Lower leg skin (tissue), 4 donors: ENCODE measurements around the gene ARNT2. TPM values are rescaled to one million over a fixed set of nuclear protein-coding genes. Genes with fewer than 3 reads are reported as not detected.

Source experiments
- DNase-seq, 2 donors: peaks; one replicate each; pipeline ENCODE4 v3.0.0-alpha.2; 2019; ENCODE audit warnings: low spot score in 2 of 2
- H3K4me3 ChIP-seq: fragments of 200-600 bp; sonication (generic); 2 replicates; pipeline ENCODE4 v1.5.1; 2017; ENCODE audit warnings: mild to moderate bottlenecking, low read depth; ENCODE audit not compliant: poor library complexity, severe bottlenecking
- POLR2A ChIP-seq, 2 donors: fragments of 450-650 bp; IDR thresholded peaks; one replicate each; pipeline ENCODE4 v1.6.1; 2016 to 2017; ENCODE audit warnings: antibody characterized with exemption in 2 of 2, mild to moderate bottlenecking in 1 of 2, moderate library complexity in 1 of 2
- WGBS, 2 donors: methylation state at CpG; one replicate each; pipeline ENCODE4 v1.1.5; 2018; 5-methylcytosine and 5-hydroxymethylcytosine counted together
- intact Hi-C: fragments of 100-400 bp; cut with DNase I; formaldehyde crosslinking; loops from one replicate; pipeline ENCODE4 v1.15.0; 2023; ENCODE audit warnings: low total_unique reads
- total RNA-seq, 4 donors: library from RNA; depleted of rRNA; stranded (reverse); fragments of >200 nt; gene quantifications; one replicate each; pipeline ENCODE4 v1.1.0, GENCODE V29; 2016
- TF ChIP-seq, protein P1 (sequence below), 3 donors: fragments of 450-650 bp; IDR thresholded peaks; one replicate each; pipeline ENCODE4 v1.5.1; 2016; ENCODE audit warnings: antibody characterized with exemption in 3 of 3, mild to moderate bottlenecking in 3 of 3, moderate library complexity in 2 of 3

ARNT2 gene
- total RNA-seq, 4 donors from 2014 or later: 1.7 to 8.7 (median 3.0) TPM

DNA sequence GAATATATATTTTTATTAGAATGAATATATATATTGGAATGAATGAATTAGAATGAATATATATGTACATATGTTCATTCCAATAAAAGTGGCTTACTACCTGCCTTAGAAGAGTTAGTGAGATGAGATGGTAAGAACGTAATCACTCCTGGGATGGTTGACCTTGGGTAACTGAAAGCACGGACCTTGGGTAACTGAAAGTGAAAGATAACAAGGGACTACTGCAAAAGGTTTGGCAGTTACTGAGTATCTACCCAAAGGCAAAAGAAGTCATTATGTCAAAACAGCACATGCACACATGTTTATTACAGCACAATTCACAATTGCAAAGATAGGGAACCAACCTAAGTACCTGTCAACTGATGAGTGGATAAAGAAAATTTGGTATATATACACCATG is 16.5 kb downstream of the ARNT2 start:
- no peak for DNase-seq
- intact Hi-C loops: no loop called here
- TF ChIP-seq, protein P1, sequence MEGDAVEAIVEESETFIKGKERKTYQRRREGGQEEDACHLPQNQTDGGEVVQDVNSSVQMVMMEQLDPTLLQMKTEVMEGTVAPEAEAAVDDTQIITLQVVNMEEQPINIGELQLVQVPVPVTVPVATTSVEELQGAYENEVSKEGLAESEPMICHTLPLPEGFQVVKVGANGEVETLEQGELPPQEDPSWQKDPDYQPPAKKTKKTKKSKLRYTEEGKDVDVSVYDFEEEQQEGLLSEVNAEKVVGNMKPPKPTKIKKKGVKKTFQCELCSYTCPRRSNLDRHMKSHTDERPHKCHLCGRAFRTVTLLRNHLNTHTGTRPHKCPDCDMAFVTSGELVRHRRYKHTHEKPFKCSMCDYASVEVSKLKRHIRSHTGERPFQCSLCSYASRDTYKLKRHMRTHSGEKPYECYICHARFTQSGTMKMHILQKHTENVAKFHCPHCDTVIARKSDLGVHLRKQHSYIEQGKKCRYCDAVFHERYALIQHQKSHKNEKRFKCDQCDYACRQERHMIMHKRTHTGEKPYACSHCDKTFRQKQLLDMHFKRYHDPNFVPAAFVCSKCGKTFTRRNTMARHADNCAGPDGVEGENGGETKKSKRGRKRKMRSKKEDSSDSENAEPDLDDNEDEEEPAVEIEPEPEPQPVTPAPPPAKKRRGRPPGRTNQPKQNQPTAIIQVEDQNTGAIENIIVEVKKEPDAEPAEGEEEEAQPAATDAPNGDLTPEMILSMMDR (IDR thresholded peaks at IDR 0.05): no peak
- no peak for TF ChIP-seq POLR2A (IDR thresholded peaks at IDR 0.05)
- no peak overlapping the region for H3K4me3 ChIP-seq
- 27 to 40% methylated on average over 2 of the region's 2 CpGs for WGBS, 2 donors

GRCh38 chr15:80423215-80423614 is 19.0 kb downstream of the ARNT2 start:
- DNase-seq: no peak
- WGBS, 2 donors: 90 to 92% methylated on average over 4 of the region's 4 CpGs
- TF ChIP-seq, protein P1 (IDR thresholded peaks at IDR 0.05): no peak
- H3K4me3 ChIP-seq: no peak overlapping the region
- intact Hi-C loops: no loop called here

DNA sequence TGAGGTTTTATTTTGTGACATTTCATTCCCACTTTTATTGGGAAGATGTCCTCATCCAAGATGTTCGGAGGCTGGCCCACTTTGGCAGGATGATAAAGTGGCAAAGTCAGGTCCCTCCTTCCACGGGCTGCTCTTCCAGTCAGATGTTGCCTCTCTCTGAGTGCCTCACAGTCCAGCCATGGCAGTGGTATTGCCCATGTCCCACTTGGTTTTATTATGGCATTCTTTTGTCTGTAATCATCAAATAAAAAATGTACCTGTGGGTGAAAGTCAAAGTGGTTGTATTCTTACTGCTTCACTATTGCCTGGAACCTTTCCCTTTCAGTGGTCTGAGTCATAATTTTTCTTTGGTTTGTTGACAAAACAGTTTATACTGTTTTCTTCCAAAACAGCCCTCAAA is 20.2 kb downstream of the ARNT2 start:
- no peak for TF ChIP-seq POLR2A (IDR thresholded peaks at IDR 0.05)
- TF ChIP-seq, protein P1 (IDR thresholded peaks at IDR 0.05): no peak
- intact Hi-C loops: no loop called here
- no peak overlapping the region for H3K4me3 ChIP-seq
- 65 to 74% methylated on average over 2 of the region's 2 CpGs for WGBS, 2 donors
- no peak for DNase-seq

GRCh38 chr15:80426316-80426715 is 22.1 kb downstream of the ARNT2 start:
- TF ChIP-seq, protein P1 (IDR thresholded peaks at IDR 0.05): no peak
- TF ChIP-seq POLR2A (IDR thresholded peaks at IDR 0.05): no peak
- 80 to 97% methylated on average over 3 of the region's 3 CpGs for WGBS, 2 donors
- DNase-seq: peak in 1 of 2 donors; percentile 54
- intact Hi-C loops: no loop called here
- H3K4me3 ChIP-seq: no peak overlapping the region

DNA sequence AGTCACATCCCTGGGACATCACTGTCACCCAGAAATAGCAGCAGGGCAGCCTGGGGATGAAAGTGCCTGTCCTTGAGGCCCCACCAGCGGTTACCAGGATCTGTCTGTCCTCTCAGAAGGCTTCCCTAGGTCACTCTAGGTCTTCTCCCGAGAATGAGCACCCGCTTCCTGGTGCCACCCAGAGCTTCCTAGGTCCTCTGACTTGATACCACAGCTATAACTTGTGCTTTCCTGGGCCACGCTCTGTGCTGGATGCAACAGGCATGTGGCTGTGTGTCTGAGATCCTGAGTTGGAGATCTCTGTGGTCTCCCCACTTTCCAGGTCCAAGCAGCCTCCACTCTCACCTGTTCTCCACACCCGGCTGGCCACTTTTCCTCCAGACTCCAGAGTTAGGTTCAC is 25.8 kb downstream of the ARNT2 start:
- peak in 1 of 2 donors; percentile 40 for DNase-seq
- H3K4me3 ChIP-seq: no peak overlapping the region
- intact Hi-C loops: no loop called here
- no peak for TF ChIP-seq POLR2A (IDR thresholded peaks at IDR 0.05)
- TF ChIP-seq, protein P1 (IDR thresholded peaks at IDR 0.05): no peak
- WGBS, 2 donors: 85 to 92% methylated on average over 5 of the region's 5 CpGs

GRCh38 chr15:80431635-80432344 is 27.6 kb downstream of the ARNT2 start:
- no peak for TF ChIP-seq POLR2A (IDR thresholded peaks at IDR 0.05)
- TF ChIP-seq, protein P1 (IDR thresholded peaks at IDR 0.05): no peak
- intact Hi-C loops: no loop called here
- DNase-seq: peak in 1 of 2 donors; percentile 76
- WGBS, 2 donors: 71 to 72% methylated on average over 11 of the region's 11 CpGs
- no peak overlapping the region for H3K4me3 ChIP-seq
